ENCODE results near the gene PCDHA9.
"Not testable (repeated sequence)": the region's sequence is repeated elsewhere in the genome, so short reads cannot be mapped to it uniquely, and the experiment has no call there.

The PCDHA9 gene

GRCh38 chr5:140876541-140877261 lies 28.5 kb downstream of the PCDHA9 start:
- not testable (repeated sequence) for DNase-seq (ENCODE audit: low read depth, low spot score)

GRCh38 chr5:140877262-140877581 lies 29.0 kb downstream of the PCDHA9 start:
- no peak for DNase-seq (ENCODE audit: low read depth, low spot score)

- DNase-seq (ENCODE audit: low read depth, low spot score), result no peak
Observed at GRCh38 chr5:140881889-140882590, 33.9 kb downstream of the PCDHA9 start, which contains the start of gene PCDHA13. Gene PCDHA13 (plus strand): TSS chr5:140882124. CDS start chr5:140882269, 145 bp downstream.

GRCh38 chr5:140882591-140882899 lies 34.4 kb downstream of the PCDHA9 start:
- no peak for DNase-seq (ENCODE audit: low read depth, low spot score)

GRCh38 chr5:140883373-140883772 lies 35.2 kb downstream of the PCDHA9 start:
- DNase-seq (ENCODE audit: low read depth, low spot score), result no peak

GRCh38 chr5:140883927-140884697 lies 35.9 kb downstream of the PCDHA9 start:
- no peak for DNase-seq (ENCODE audit: low read depth, low spot score)

Data from activated CD4-positive, CD25-positive, alpha-beta regulatory T cell treated with anti-CD3 and anti-CD28 coated beads, Interleukin-2, amount 50 U/mL, for 16 hours (primary cell).